Measurements from ENCODE around the gene POLD3. TPM values are rescaled to one million over a fixed set of nuclear protein-coding genes. Genes with fewer than 3 reads are reported as not detected.
A peak's percentile ranks its signal among the peaks of the same experiment; 100 is the strongest.

The POLD3 gene
- total RNA-seq, 4 donors from 2014 or later, result 19.8 to 55.3 (median 34.2) TPM

DNA sequence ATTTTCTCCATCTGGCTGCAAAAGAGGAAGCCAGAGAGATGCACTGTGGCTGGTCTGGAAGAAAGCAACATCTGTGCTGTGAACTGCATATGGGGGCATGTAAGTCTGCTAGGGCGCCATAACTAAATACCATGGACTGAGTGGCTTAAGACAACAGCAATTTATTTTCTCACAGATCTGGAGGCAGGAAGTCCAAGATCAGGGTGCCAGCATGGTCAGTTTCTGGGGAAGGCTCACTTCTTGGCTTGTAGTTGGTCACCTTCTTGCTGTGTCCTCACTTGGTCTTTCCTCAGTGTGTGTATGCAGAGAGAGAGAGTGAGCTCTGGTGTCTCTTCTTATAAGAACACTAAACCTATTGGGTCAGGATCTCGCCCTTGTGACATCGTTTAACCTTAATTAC is 34.9 kb upstream of the POLD3 start:
- H3K9me3 ChIP-seq, result no peaks in the 10 kb centered on the region
- no peak overlapping the region for H3K4me3 ChIP-seq
- no peak overlapping the region for H3K27ac ChIP-seq
- no peak for TF ChIP-seq POLR2A (IDR thresholded peaks at IDR 0.05)
- TF ChIP-seq, protein P1, sequence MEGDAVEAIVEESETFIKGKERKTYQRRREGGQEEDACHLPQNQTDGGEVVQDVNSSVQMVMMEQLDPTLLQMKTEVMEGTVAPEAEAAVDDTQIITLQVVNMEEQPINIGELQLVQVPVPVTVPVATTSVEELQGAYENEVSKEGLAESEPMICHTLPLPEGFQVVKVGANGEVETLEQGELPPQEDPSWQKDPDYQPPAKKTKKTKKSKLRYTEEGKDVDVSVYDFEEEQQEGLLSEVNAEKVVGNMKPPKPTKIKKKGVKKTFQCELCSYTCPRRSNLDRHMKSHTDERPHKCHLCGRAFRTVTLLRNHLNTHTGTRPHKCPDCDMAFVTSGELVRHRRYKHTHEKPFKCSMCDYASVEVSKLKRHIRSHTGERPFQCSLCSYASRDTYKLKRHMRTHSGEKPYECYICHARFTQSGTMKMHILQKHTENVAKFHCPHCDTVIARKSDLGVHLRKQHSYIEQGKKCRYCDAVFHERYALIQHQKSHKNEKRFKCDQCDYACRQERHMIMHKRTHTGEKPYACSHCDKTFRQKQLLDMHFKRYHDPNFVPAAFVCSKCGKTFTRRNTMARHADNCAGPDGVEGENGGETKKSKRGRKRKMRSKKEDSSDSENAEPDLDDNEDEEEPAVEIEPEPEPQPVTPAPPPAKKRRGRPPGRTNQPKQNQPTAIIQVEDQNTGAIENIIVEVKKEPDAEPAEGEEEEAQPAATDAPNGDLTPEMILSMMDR (IDR thresholded peaks at IDR 0.05), result no peak
- no peak for DNase-seq
- H3K27me3 ChIP-seq, result no peaks in the 10 kb centered on the region
- H3K36me3 ChIP-seq, result no peaks in the 10 kb centered on the region
- H3K4me1 ChIP-seq, result no peaks in the 10 kb centered on the region

DNA sequence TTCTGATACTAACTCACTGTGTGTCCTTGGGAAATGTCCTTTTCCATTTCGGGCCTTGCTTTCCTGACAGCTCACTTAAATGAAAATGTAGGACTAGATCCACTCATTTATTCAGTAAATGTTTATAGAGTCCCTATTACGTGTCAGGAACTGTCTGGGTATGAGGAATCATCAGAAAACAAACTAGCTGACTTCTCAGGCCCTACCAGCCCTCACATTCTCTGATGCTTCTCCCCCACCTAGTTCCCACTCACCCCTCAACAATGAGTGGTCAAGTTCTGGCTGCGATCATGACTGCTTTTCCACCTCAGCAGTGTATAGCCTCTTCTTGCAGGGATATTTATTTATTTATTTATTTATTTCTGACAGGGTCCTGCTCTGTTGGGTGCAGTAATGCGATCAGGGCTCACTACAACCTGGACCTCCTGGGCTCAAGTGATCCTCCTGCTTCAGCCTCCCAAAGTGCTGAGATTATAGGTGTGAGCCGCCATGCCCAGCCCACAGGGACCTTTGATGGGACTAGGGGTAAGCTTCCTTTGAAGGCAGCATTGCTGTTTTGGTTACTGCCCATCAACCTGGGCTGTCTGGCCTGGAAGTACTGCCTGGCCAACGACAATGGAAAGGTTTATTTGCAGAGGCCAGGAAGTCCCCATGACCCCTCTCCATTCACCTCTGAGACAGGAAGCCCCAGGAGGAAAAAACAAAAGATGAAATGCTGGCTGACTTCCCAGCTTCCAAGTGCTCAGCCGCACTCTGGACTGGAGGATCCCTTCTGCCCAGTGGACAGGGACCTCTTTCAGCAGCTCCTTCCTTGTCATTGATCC is 33.1 kb upstream of the POLD3 start:
- TF ChIP-seq, protein P1 (IDR thresholded peaks at IDR 0.05), result no peak
- no peak for TF ChIP-seq POLR2A (IDR thresholded peaks at IDR 0.05)
- Histone ChIP-seq H3K36me3 (no peaks in the 10 kb centered on the region), H3K4me3 (no peak overlapping the region), H3K4me1 (no peaks in the 10 kb centered on the region), H3K27ac (no peak overlapping the region), H3K27me3 (no peaks in the 10 kb centered on the region), H3K9me3 (no peaks in the 10 kb centered on the region)
- DNase-seq, result no peak

- H3K9me3 ChIP-seq, result no peaks in the 10 kb centered on the region
- no peak overlapping the region for H3K27ac ChIP-seq
- H3K36me3 ChIP-seq, result no peaks in the 10 kb centered on the region
- no peaks in the 10 kb centered on the region for H3K4me1 ChIP-seq
- no peaks in the 10 kb centered on the region for H3K27me3 ChIP-seq
- H3K4me3 ChIP-seq, result no peak overlapping the region
- no peak for TF ChIP-seq POLR2A (IDR thresholded peaks at IDR 0.05)
- TF ChIP-seq, protein P1 (IDR thresholded peaks at IDR 0.05), result no peak
- DNase-seq, result no peak
Measured at GRCh38 chr11:74559934-74560309, 32.5 kb upstream of the POLD3 start.

DNA sequence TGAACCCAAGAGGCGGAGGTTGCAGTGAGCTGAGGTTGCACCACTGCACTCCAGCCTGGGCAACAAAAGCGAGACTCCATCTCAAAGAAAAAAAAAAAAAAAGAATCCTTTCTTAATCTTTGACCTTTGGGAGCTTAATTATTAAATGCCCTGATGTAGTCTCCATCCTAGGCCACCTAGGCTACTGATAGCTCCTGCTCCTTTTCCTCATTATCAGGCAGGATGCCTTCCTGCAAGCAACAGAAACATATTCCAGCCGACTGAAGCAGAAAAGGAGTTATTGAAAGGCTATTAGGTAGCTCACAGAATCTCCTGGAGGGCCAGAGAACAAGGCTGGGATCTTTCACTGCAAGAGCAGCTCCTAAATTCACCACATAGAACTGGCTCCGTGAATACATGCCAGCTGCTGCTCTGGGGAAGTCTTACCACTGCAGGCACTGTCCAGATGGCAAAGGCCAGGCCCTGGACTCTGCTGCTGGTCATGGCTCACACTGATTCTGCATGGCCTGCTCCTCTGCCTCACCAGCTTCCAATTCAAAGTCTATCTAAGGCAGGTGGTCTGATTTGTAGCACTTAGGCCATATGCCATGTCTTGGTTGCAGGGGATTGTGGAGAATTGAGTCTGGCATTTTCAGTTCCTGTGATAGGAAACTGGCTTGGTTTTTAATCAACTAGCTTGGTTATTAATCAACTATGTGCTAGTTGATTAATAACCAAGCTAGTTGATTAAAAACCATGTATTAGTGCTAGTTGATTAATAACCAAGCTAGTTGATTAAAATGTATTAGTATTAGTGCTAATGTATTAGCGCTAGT is 26.0 kb upstream of the POLD3 start:
- Histone ChIP-seq H3K4me3 (no peak overlapping the region), H3K27ac (peak overlapping the region in 2 of 4 donors; percentile 1 to 57), H3K9me3 (no peaks in the 10 kb centered on the region), H3K36me3 (no peaks in the 10 kb centered on the region), H3K4me1 (peaks cover 0 to 3% (median 0%) of the 10 kb centered on the region in 4 donors), H3K27me3 (no peaks in the 10 kb centered on the region)
- DNase-seq, result no peak
- TF ChIP-seq POLR2A (IDR thresholded peaks at IDR 0.05), result peak in 1 of 2 donors; percentile 38
- TF ChIP-seq, protein P1 (IDR thresholded peaks at IDR 0.05), result no peak

DNA sequence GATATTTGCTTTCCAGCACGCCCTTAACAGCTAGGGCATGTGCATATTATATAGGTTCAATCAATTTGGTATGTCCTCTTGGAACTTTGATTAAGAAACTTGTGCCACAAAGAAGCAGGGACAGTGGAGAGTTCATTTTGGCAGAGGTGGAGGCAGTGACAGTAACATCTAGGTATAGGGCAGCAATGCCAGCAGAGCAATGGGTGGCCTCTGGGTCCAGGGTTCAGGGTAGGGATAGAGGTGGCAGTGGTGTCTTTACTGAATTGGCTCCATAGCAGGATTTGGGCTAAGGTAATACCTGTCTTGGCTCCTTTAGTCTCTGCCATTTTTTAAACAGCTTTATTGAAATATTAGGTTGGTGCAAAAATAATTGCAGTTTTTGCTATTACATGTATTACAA is 24.4 kb upstream of the POLD3 start:
- Histone ChIP-seq H3K4me3 (no peak overlapping the region), H3K9me3 (no peaks in the 10 kb centered on the region), H3K27me3 (no peaks in the 10 kb centered on the region), H3K4me1 (peaks cover 0 to 5% (median 2%) of the 10 kb centered on the region in 4 donors), H3K36me3 (no peaks in the 10 kb centered on the region), H3K27ac (no peak overlapping the region)
- no peak for TF ChIP-seq POLR2A (IDR thresholded peaks at IDR 0.05)
- TF ChIP-seq, protein P1 (IDR thresholded peaks at IDR 0.05), result no peak
- no peak for DNase-seq

All from Peyer's patch (tissue), 4 donors.